Panc1 (cell line): ENCODE results near the gene ZNF124. TPM values are rescaled to one million over a fixed set of nuclear protein-coding genes. Genes with fewer than 3 reads are reported as not detected.

Experiments used
- ATAC-seq: fragments of 200-7000 bp; cut with Tn5 transposase; 2 replicates; pipeline ENCODE4 v1.9.1; 2020; ENCODE audit warnings: mild to moderate bottlenecking, moderate library complexity
- BruUV-seq: library from RNA; stranded (reverse); fragments of 400-500 nt; replicated peaks from 2 replicates; lab custom pipeline; 2021; lab: Mats Ljungman, UMichigan
- CTCF ChIA-PET: fragments of 300-600 bp; sonication (Branson Sonifier 250); formaldehyde crosslinking; loops from one replicate; lab custom pipeline; 2022; ENCODE audit warnings: antibody characterized with exemption; lab: Charles Lee
- POLR2A ChIA-PET: fragments of 300-600 bp; sonication (Branson Sonifier 250); formaldehyde crosslinking; loops from one replicate; lab custom pipeline; 2022; ENCODE audit warnings: antibody characterized with exemption; lab: Charles Lee
- DNase-seq: peaks from one replicate; pipeline ENCODE4 v3.0.0-alpha.2; 2010; ENCODE audit warnings: low read depth, low spot score
- H3K27ac ChIP-seq: 2 replicates; pipeline ENCODE4 v1.5.1; 2011; ENCODE audit warnings: mild to moderate bottlenecking, low read length, inconsistent platforms
- H3K27me3 ChIP-seq: fragments of 200-500 bp; sonication (Bioruptor generic); 2 replicates; pipeline ENCODE4 v1.6.0; 2014; ENCODE audit warnings: low read length, inconsistent platforms; ENCODE audit not compliant: control insufficient read depth, insufficient read depth
- H3K36me3 ChIP-seq: fragments of 200-500 bp; sonication (Bioruptor generic); 2 replicates; pipeline ENCODE4 v1.5.1; 2014; ENCODE audit warnings: inconsistent platforms, mild to moderate bottlenecking, low read length, moderate library complexity; ENCODE audit not compliant: control insufficient read depth, insufficient read depth
- H3K4me1 ChIP-seq: 2 replicates; pipeline ENCODE4 v1.5.1; 2011; ENCODE audit warnings: inconsistent platforms, mild to moderate bottlenecking, low read length, moderate library complexity; ENCODE audit not compliant: control insufficient read depth, insufficient read depth
- H3K4me3 ChIP-seq, 2 experiments: 2 replicates each; pipeline ENCODE4 v1.5.1; 2011 to 2012; ENCODE audit warnings: low read depth in 2 of 2, low read length in 2 of 2, mild to moderate bottlenecking in 2 of 2, inconsistent platforms in 1 of 2, moderate library complexity in 1 of 2
- H3K9me3 ChIP-seq: fragments of 200-500 bp; sonication (Bioruptor generic); 2 replicates; pipeline ENCODE4 v1.5.1; 2014; ENCODE audit warnings: low read depth, mild to moderate bottlenecking, inconsistent platforms, low read length, moderate library complexity; ENCODE audit not compliant: control insufficient read depth, insufficient read depth
- CTCF ChIP-seq: fragments of 450-650 bp; IDR thresholded peaks from 2 replicates; pipeline ENCODE4 v1.5.1; 2017; ENCODE audit warnings: mild to moderate bottlenecking
- POLR2AphosphoS5 ChIP-seq: IDR thresholded peaks from 2 replicates; pipeline ENCODE4 v1.6.1; 2012; ENCODE audit warnings: mild to moderate bottlenecking, low read depth, low read length, moderate library complexity
- SIN3A ChIP-seq: IDR thresholded peaks from 2 replicates; pipeline ENCODE4 v1.6.1; 2012; ENCODE audit warnings: low read depth, mild to moderate bottlenecking, low read length, moderate library complexity, borderline replicate concordance; ENCODE audit not compliant: insufficient read depth
- TCF7L2 ChIP-seq: IDR thresholded peaks from 2 replicates; pipeline ENCODE4 v1.6.1; 2011; ENCODE audit warnings: mild to moderate bottlenecking, low read depth, low read length, inconsistent platforms
- in situ Hi-C: cut with HindIII; loops from 2 replicates; pipeline ENCODE4 v1.10.0; 2016; ENCODE audit warnings: low sequenced_read_pairs, low pct_unique_long_range_greater_than_20kb
- intact Hi-C: fragments of 100-400 bp; cut with micrococcal nuclease; formaldehyde crosslinking; loops from one replicate; pipeline ENCODE4 v1.10.0; 2022; ENCODE audit not compliant: unreplicated experiment
- total RNA-seq: library from RNA; stranded (reverse); gene quantifications from one replicate; pipeline ENCODE4 v1.2.1, GENCODE V29; 2021; ENCODE audit not compliant: unreplicated experiment
- TF ChIP-seq, protein P1 (sequence below), 2 experiments: IDR thresholded peaks; 2 replicates each; pipeline ENCODE4 v1.6.1; 2011 to 2012; ENCODE audit warnings: low read depth in 2 of 2, control low read depth in 1 of 2, low read length in 1 of 2, mild to moderate bottlenecking in 1 of 2, moderate library complexity in 1 of 2; ENCODE audit not compliant: insufficient read depth in 1 of 2

Gene ZNF124
- total RNA-seq, 1 experiment from 2014 or later, result 18.6 TPM

- no peak for ATAC-seq
- no peaks in the 10 kb centered on the region for H3K27me3 ChIP-seq
- no peak overlapping the region for H3K27ac ChIP-seq
- no peak overlapping the region for H3K4me3 ChIP-seq
- intact Hi-C loops, result no loop called here
- H3K4me1 ChIP-seq, result no peaks in the 10 kb centered on the region
- ChIA-PET POLR2A (no interaction called here), CTCF (no interaction called here)
- peaks cover 49% of the 10 kb centered on the region for H3K9me3 ChIP-seq
- no TSS peak for BruUV-seq
- no peak for DNase-seq
- H3K36me3 ChIP-seq, result no peaks in the 10 kb centered on the region
- TF ChIP-seq CTCF (no peak), SIN3A (no peak), POLR2AphosphoS5 (no peak), TCF7L2 (no peak)
- TF ChIP-seq, protein P1, sequence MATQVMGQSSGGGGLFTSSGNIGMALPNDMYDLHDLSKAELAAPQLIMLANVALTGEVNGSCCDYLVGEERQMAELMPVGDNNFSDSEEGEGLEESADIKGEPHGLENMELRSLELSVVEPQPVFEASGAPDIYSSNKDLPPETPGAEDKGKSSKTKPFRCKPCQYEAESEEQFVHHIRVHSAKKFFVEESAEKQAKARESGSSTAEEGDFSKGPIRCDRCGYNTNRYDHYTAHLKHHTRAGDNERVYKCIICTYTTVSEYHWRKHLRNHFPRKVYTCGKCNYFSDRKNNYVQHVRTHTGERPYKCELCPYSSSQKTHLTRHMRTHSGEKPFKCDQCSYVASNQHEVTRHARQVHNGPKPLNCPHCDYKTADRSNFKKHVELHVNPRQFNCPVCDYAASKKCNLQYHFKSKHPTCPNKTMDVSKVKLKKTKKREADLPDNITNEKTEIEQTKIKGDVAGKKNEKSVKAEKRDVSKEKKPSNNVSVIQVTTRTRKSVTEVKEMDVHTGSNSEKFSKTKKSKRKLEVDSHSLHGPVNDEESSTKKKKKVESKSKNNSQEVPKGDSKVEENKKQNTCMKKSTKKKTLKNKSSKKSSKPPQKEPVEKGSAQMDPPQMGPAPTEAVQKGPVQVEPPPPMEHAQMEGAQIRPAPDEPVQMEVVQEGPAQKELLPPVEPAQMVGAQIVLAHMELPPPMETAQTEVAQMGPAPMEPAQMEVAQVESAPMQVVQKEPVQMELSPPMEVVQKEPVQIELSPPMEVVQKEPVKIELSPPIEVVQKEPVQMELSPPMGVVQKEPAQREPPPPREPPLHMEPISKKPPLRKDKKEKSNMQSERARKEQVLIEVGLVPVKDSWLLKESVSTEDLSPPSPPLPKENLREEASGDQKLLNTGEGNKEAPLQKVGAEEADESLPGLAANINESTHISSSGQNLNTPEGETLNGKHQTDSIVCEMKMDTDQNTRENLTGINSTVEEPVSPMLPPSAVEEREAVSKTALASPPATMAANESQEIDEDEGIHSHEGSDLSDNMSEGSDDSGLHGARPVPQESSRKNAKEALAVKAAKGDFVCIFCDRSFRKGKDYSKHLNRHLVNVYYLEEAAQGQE (IDR thresholded peaks at IDR 0.05; ENCODE audit: insufficient read depth in 1 of 2, low read depth in 2 of 2, low read length in 1 of 2), result no peak
- in situ Hi-C loops, result no loop called here
Measured at GRCh38 chr1:247165674-247166073, 6.1 kb downstream of the ZNF124 start.

GRCh38 chr1:247164694-247165093, 7.1 kb downstream of the ZNF124 start:
- H3K4me1 ChIP-seq, result no peaks in the 10 kb centered on the region
- POLR2A ChIA-PET, result no interaction called here
- no peak for TF ChIP-seq TCF7L2
- TF ChIP-seq, protein P1 (IDR thresholded peaks at IDR 0.05; ENCODE audit: insufficient read depth in 1 of 2, low read depth in 2 of 2, low read length in 1 of 2), result no peak
- no peak for TF ChIP-seq POLR2AphosphoS5
- no peak for TF ChIP-seq SIN3A
- no peak for TF ChIP-seq CTCF
- no TSS peak for BruUV-seq
- H3K36me3 ChIP-seq, result no peaks in the 10 kb centered on the region
- no peaks in the 10 kb centered on the region for H3K27me3 ChIP-seq
- in situ Hi-C loops, result no loop called here
- H3K9me3 ChIP-seq, result peaks cover 56% of the 10 kb centered on the region
- CTCF ChIA-PET, result no interaction called here
- intact Hi-C loops, result no loop called here
- ATAC-seq (no peak), DNase-seq (no peak)
- H3K27ac ChIP-seq, result no peak overlapping the region
- no peak overlapping the region for H3K4me3 ChIP-seq
